ENCODE data around the gene TCF19.

Gene TCF19, protein sequence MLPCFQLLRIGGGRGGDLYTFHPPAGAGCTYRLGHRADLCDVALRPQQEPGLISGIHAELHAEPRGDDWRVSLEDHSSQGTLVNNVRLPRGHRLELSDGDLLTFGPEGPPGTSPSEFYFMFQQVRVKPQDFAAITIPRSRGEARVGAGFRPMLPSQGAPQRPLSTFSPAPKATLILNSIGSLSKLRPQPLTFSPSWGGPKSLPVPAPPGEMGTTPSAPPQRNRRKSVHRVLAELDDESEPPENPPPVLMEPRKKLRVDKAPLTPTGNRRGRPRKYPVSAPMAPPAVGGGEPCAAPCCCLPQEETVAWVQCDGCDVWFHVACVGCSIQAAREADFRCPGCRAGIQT
- total RNA-seq, result 9.4 to 17.7 (median 11.0) reads per million in 4 donors

DNA sequence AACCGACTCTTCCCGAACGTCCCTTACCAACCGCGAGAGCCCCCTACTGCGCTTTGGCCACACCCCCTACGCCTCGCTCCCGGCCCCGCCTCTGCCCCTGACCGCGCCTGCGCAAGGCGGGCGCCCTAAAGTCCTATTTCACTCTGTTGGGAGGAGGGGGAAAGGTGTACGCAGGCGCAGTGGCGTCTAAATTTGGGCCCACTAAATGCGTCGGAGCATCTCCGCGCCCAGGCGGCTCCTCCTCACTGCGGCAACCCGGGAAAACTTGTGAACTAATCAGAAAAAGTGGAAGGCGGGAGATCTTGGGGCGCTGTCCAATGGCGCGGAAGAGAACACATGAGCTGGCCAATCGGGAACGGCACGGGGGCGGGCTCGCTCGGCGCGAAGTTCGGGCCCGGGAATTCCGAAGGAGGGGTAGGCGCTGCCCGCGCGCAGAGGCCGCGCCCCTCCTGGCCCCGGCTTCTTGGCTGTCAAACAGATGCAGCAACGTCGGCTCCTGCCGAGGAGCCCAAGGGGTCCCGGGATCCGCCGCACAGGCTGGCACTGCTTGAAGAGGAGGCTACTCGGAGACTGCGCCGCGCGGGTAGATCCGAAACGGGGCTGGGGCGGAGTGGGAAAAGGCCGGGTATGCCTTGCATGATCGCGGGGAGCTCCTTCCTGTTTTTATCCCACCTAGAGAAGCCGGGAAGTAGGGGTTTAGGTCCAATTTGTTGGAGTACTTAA lies at the start of gene TCF19:
Gene TCF19, plus strand, starts transcription at position 450 of the 723 bp plus-strand sequence. CDS start 881 bp downstream, outside the sequence.
- DNase-seq, result peak; percentile 98 to 99 (median 98)

DNA sequence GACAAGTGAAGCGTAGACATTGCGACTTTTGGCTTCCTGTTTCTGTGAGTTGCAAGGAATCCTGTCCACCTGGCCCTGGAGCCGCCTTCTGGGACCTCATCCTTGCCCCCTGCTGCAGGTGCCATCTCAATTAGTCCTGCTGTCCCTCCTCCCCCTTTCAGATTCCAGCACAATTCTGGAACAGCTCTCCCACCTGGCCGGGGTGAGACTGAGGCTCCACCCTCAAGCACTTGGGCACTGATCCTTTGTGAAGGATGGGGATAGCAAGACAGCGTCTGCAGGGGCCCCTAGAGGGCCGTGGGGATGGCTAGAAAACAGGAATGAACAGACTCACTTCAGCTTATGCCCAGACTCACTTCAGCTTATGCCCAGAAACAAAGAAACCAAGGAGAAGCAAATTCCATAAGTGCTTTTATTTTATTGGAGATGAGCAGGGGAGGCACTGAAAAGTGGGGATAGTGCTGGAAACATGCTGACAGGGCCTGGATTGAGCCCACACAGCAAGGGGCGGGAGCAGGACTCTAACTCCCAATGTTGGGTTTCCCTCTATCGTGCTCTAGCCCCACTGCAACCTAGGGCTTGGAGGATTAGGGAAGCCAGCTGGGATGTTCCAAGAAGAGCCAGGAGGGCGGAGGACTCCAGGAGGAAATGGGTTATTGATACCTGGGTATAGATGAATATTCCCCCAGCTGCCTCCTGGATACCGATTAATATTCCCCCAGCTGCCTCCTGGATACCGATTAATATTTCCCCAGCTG lies 47.4 kb upstream of the TCF19 start:
- no peak for DNase-seq

DNA sequence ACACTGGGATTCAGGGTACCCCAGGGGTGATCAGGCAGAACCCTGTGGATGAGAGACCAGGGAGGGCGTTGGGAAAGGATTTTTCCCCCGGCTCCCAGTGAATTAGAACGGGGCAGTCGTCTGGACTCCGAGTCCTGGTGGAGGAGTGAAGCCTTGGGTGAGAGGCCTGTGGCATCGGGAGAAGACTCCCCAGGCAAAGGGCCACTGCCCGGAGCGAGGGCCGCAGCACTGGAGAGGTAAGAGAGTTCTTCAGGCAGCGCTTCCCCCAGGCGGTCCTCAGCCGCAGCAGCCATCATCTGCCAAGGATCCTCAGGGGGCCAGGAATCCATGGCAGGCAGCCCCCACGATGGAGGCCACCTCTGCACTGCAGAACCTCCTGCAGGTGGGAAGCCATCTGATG lies 46.7 kb upstream of the TCF19 start:
- DNase-seq, result no peak

DNA sequence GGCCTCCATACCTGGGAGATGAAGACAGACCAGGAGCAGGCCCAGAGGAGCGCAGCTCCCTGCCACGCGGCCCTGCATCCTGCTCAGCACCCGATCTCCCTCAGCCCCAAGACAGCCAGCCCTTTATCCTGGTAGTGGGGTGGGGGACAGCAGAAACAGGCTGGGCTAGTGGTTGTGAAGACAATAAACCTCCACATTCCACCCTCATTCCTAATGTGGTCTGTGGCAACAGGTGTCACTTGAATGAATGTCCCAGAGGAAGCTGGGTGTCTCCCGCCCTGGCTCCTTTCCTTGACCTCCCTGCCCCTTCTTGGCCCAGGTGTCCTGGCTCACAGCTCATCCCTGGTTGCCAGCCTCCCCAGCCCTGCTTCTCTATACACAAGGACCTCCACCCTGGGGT lies 45.9 kb upstream of the TCF19 start, which contains the start of gene C6orf15:
Gene C6orf15, minus strand, starts transcription at position 98 of the 400 bp plus-strand sequence. Its CDS starts 20 bp downstream, at position 78.
- DNase-seq, result no peak

DNA sequence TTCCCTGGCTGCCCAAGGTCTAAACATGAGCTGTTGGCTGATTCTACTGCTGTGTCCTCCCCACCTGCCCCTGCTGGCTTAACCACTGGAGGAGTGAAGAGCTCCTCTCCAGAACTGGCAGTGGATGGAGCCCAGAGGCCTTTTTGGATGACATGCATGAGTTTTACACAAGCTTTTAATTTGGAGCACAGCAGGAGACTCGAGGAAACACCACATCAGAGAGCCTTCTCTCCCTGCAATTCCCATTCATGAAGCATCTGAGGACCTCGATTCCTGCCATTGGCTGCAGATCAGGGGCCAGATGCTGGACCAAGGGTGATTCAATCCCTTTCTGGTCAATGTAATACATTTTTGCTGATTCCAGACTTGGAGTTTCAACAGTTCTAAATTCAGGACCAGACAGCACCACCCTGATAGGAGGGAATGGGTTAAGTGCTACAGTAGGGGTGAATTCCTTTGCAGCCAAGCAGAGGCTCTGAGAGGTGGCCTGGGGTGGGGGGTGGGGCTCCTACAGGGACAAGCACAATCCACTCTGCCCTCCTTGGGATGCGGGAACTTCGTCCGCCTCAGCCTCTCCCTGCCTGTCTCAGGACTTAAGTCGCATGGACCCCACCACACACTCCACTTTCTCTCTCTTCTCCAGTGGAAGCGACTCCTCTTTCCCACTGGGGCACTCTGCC lies 44.4 kb upstream of the TCF19 start:
- no peak for DNase-seq

DNA sequence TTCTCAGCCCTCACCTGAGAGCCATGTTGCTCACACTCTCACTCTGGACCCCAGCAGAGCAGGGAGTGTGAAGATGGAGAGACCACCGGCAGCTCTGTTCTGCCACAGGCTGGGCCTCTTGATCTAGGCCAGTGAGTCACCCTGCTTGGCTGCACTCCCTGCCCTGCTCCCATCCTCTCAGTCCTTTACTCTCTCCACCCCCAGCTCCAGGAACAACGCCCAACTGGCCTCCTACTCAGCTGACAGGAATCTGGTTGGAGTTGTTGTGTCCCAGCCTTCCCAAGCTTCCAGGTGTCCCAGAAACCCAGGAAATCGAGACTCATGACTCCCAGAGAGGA lies 43.9 kb upstream of the TCF19 start, which contains the start of gene PSORS1C1:
Gene PSORS1C1, plus strand, starts transcription at position 260 of the 338 bp plus-strand sequence. CDS start 14,833 bp downstream, outside the sequence.
- DNase-seq, result no peak

DNA sequence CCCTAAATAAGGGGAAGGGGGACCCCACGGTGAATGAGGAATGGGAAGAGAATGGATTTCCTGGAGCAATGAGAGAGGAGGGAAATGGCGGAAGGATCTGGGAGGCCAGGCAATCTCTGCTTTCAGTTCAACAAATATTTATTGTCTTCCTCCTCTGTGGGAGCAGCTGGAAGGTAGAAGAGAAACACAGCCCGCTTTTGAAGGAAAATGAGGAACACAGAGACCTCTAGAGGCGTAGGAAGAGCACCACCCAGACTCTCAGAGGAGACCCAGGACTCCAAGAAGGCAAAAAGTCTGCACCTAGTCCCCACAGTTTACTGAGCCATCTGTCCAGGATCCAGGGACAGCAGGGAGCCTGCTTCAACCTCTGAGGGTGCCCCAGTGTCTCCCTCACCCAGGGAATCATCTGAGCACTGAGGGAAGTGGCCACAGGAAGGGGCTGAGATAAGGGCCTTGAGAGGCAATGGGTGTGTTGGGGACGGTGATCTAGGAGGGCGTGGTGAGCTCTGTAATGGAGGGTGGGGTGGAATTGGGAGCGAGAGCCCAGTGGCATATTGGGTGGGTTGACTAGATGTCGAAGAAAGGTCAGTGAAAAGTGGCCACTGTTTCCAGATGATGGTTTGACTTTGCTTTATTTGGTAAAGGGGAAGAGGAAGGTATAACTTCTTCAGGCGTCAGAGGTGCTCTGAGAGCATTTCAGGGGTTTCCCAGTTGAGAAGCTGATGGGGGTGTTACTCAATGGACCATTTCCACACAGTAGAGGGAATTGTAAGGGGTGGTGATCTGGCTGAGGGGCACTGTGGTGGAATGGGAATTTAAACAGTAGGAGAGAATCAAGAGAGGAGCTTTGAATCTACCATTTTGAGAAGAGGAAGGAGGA lies 43.2 kb upstream of the TCF19 start:
- no peak for DNase-seq

DNA sequence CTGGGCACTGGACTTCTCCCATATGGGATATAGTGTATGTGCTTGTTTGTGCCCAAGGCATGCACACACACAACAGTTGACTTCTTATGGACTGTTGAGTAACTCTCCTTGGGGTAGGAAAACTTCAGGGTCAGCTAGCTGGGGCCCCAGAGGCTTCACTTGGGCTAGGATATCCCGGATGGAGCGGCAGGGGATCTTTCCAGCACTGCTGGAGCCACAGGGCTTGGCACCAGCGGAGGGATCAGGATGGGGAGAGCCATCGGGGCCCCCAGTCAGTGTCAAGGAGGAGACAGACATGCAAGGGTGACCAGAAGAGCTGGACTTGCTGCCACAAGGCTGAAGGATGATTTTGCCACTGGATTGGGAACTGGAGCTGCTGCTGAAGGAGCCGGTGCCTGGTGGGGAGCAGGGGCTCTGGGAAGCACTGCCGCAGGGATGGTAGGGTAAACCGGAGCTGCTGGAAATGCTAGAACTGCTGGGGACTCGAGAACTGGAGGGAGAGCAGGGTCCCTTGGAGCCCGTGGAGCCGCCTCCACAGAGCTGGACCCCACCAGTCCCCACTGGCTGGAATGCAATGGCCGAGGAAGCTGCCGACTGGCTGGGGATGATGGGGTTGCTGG lies 42.3 kb upstream of the TCF19 start:
- no peak for DNase-seq

DNA sequence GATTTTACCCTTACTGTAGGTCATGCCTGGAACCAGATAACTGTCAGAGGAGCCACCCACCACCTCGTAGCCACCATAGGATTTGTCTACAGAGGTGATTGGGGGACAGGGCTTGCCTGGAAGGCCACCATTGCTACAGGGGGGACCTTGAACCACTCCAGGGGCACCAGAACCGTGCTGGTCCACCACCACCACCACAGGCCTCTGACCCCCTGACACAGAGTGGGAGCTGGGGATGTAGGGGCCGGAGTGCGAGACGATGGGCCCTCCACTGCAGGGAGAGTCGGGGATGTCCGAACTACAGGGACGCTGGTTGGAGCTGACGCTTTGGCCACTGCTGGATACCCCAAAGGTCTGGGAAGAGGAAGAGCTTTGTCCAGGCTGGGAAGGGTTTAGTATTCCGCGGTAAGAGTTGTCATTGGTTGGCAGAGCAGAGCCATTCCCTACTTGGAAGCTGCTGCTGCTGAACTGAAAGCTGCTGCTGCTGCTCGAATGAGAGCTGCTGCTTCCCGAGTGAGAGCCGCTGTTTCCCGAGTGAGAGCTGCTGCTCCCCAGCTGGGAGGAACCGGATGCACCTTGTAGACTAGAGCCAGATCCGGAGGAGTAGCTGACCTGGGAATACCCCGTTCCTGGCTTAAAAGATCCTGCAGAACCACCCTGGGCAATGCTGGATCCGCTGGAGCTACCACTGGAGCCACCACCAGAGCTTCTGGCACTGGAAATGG lies 41.6 kb upstream of the TCF19 start:
- no peak for DNase-seq

DNA sequence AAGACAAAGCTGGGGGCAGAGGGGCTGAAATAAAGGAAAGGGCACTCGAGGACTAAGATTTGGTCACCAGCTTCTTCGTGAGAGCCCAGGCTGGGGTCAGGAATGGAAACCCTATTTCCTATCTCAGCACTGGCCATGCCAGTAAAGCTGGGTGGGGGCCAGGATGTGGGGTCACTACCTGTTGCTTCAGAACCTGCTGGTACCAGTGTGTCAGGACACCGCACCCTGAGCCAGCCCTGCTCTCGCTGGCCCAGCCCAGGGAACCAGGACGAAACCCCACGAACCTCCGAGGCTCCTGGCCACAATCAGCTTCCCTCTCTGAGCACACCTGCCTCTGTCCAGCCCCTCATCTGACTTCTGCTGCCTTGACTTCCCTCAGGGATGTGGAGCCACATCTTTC lies 40.2 kb upstream of the TCF19 start:
- no peak for DNase-seq

DNA sequence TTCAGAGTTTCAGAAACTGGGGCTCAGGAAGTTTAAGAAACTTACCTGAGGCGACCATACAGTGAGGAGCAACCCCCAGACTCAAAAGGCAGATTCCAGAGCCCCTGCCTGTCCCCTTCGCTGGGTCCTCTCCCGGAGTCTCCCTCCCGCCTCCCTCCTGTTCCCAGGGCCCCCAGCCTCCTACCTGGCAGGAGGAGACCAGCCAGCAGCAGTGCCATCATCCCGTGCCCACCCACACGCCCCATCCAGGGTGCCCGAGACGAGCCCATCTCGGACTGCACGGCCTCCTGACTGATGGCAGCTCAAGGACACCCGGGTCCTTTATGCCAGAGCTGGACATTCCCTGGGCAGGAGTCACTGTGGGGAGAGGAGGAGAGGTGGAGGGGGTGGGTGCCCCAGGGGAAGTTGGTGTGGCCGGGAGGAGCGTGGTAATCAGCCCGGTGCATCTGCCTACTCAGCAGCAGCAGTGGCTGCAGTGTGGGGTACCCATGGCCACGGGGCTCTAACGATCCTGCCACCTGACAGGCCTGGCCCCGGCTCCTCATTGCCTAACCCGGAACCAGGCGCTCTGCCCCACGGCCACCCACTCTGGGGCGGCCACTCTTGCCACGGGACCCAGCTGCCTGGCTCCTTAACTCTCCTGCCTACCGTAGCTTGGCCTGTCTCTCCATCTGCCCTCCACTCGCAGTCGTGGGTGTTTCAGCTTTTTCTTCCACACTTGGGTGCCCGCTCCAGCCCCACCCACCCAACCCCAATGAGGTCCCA lies 38.1 kb upstream of the TCF19 start, which contains the start of gene CDSN:
Gene CDSN, minus strand, starts transcription at position 296 of the 765 bp plus-strand sequence. Its CDS starts 27 bp downstream, at position 269.
- DNase-seq, result no peak

DNA sequence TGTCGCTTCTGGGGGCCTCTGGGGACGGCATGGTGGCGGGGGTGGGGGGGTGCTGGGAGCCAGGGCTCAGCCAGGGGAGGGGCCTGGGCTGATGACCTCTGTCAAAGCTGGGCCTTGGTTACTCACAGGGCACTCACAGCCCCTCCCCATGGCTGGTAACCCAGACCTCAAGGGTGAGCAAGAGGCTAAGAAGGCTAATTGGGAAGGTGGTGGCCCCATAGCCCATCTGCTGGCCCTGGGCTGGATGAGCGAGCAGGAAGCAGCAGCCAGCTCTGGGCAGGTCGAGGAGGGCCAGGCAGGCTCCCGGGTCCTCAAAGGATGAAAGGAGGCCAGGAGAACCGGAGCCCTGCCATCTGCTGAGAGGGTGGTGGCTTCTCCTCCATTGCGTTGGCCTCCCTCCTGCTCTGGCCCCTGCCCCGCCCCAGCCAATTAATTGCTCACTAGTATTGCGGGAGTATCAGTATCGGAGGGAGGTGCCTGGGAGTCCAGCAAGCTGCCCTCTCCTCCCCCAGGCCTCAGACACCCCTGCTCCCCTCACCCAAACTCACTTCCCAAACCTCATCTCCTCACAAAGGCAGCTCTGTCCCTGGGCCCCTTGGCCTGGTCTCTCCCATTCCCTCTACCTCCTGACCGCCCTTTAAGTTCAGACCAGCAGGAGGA lies 37.1 kb upstream of the TCF19 start:
- DNase-seq, result no peak

DNA sequence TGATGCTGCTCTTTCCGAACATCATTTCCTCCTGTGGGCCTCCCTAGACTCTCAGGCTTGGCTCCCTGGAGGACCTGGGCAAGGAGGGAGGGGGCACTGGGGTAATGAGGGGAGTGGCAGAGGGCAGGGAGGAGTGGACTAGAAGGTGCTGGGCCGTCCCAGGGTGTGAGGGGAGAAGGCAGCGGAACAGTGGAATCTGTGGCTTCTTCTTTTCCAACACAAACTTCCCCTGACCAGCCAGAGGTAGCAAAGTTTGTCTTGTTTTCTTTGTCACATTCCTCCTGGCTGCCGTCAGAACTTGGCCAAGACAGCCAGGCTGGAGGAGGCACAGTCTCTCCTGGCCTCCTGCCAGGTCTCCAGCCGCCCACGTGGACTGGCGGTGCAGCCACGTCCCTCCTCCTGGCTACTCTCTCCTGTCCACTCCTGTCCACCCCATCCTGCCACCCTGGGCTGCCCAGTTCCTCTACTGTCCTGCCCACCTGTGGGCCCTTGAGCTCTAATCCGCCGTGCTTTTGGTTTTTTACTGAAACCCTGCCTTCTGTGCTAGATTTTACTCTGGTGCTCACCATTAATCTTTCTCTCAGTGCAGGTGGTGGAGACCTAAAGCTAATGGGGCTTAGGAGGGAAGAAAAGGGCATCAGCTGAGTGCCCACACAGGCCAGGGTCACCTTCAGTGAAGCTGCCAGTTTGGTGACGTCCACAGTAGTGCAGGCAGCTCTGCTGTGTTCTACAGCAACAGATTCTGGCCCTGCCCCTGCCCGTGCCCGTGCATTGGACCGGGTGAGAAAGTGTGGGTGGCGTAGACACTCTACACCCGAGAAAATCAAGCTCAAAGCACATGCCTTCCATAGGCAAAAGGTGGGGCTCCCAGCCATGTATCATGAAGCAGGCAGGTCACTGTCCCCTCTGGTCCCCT lies 35.3 kb upstream of the TCF19 start:
- DNase-seq, result no peak

DNA sequence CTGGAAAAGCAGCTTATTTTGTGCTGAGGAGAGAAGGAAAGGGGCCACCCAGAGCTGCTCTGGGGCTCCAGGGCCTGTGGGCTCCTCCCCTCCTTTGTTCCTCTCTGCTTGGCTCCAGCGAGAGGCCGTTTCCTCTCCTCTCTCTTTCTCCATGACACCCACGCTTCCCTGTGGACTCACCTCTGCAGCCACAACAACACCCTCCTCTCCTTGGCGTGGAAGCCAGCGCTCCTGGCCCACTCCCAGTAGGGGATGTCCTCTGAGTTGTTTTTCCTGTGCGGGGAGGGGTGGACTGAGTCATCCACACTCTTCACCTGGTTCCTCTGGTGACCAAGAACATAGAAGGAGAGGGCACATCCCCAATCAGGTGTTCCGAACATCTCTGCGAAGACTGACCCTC lies 33.2 kb upstream of the TCF19 start:
- no peak for DNase-seq

DNA sequence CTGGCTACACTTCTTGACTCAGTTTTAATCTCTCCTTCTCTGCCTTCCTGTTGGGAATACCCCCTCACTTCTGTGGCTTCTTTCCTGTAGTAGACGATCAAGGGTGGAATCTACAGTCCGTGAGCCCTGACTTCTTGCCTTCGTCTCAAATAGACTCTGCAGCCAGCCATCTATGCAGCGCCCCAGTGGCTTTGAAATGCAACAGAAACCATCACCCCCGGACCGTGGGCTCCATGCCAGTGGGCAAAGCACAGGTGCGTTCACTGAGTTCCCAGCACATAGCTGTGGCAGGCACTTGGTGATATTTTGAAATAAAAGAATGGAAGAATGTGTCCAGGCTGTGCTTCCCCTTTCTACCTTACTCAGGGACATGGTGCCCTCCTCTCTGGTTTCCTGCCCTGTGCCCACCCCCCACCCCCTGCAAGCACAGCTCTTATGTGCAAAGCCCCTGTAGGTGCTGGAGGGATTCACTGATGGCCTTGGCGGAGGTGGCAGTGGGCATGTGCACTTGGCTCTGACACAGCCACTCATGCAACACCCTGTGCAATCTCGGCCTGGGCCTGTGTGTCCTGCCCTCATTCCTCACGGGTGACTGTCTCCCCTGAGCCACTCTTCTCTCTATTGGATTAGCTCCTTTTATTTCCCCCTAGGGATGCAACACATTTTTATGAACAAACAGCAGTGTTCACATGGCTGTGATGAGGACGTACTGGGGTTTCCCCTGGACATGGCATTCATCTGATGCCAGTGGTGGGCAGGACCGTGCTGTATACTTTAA lies 32.6 kb upstream of the TCF19 start:
- no peak for DNase-seq

DNA sequence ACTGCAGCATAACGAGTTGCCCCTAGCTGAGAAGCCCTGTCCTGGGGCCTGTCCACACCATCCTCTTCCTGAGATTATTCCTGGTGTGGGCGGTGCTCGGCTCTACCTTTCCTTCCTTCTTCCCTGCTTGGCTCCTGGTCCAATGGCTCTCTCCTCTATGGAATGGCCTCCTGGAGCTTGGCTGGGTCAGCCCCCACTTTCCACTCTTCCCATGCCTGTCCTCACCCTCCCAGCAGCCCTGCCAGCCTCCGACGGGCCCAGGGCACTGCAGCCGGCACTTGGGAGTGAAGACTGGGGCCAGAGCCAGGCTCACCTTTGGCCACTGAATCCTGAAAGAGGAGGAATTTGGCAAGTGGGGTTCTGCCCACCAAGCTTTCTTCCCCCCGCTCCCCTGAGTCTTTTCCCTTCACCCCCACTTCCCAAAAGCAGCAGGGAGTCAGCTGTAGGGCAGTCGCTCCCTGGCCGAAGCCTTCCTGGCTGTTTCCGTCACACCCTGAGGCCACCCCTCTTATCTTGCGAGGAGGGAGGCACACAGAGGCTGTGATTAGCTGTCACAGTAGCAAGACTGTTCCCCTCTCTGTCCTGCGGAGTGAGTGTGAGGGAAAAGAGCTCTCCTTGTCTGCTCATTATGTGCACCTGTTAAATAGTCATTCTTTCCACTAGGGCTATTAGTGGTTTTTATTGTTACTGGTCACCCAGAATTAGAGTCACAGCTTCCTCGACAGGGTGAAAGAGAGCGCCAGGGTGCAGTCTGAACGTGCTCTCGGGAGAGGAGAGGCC lies 31.8 kb upstream of the TCF19 start:
- no peak for DNase-seq

Data from T-helper 1 cell (primary cell).